Gastrocnemius medialis (tissue), 4 donors: Measurements from ENCODE around the gene SLF1.

Experiments used
- POLR2A ChIP-seq, 2 donors: fragments of 450-650 bp; IDR thresholded peaks; one replicate each; pipeline ENCODE4 v1.6.1; 2017; ENCODE audit warnings: antibody characterized with exemption in 2 of 2, mild to moderate bottlenecking in 2 of 2, moderate library complexity in 2 of 2
- TF ChIP-seq, protein P1 (sequence below), 5 experiments: fragments of 450-650 bp in 3 of 5; fragments of 200-600 bp in 2 of 5; sonication (generic) in 2 of 5; IDR thresholded peaks in 4 of 5; conservative IDR thresholded peaks in 1 of 5; 1 replicate in 4 of 5; 2 replicates in 1 of 5; pipeline ENCODE4 v1.5.1; 2016 to 2019; ENCODE audit warnings: antibody characterized with exemption in 5 of 5, mild to moderate bottlenecking in 3 of 5, moderate library complexity in 3 of 5

DNA sequence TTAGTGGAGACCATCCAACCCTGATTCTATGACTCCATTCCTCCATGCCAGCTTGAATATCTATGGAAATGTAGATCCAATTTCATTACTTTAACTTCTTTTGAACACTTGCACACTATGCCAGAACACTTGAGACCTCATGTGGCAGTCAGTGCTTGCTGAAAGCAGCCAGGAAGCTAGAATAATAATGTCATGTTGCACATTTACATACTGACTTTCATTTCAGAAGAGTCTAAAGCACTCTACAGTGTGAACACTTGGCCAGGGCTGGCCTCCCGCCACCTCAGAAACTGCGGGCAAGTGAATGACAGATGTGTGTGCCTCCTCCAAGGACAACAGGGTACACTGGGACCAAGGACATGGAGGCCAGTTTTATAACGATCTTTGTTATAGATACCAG lies 97.3 kb downstream of the SLF1 start:
- TF ChIP-seq, protein P1, sequence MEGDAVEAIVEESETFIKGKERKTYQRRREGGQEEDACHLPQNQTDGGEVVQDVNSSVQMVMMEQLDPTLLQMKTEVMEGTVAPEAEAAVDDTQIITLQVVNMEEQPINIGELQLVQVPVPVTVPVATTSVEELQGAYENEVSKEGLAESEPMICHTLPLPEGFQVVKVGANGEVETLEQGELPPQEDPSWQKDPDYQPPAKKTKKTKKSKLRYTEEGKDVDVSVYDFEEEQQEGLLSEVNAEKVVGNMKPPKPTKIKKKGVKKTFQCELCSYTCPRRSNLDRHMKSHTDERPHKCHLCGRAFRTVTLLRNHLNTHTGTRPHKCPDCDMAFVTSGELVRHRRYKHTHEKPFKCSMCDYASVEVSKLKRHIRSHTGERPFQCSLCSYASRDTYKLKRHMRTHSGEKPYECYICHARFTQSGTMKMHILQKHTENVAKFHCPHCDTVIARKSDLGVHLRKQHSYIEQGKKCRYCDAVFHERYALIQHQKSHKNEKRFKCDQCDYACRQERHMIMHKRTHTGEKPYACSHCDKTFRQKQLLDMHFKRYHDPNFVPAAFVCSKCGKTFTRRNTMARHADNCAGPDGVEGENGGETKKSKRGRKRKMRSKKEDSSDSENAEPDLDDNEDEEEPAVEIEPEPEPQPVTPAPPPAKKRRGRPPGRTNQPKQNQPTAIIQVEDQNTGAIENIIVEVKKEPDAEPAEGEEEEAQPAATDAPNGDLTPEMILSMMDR (IDR thresholded peaks at IDR 0.05 in 4 of 5, conservative IDR thresholded peaks at IDR 0.05 in 1 of 5): no peak
- no peak for TF ChIP-seq POLR2A (IDR thresholded peaks at IDR 0.05)
